PC-3 (cell line): ENCODE results near the gene MOG. TPM values are rescaled to one million over a fixed set of nuclear protein-coding genes. Genes with fewer than 3 reads are reported as not detected.

Experiments used
- ATAC-seq: fragments of 200-7000 bp; cut with Tn5 transposase; 2 replicates; pipeline ENCODE4 v1.9.1; 2020; ENCODE audit warnings: mild to moderate bottlenecking, moderate library complexity
- BruUV-seq: library from RNA; stranded (reverse); fragments of 400-500 nt; replicated peaks from 2 replicates; lab custom pipeline; 2021; lab: Mats Ljungman, UMichigan
- CTCF ChIA-PET: fragments of 300-600 bp; sonication (Branson Sonifier 250); formaldehyde crosslinking; loops from one replicate; lab custom pipeline; 2022; ENCODE audit warnings: antibody characterized with exemption; lab: Charles Lee
- POLR2A ChIA-PET: fragments of 300-600 bp; sonication (Branson Sonifier 250); formaldehyde crosslinking; loops from one replicate; lab custom pipeline; 2022; ENCODE audit warnings: antibody characterized with exemption; ENCODE audit not compliant: unreplicated experiment; lab: Charles Lee
- DNase-seq: peaks from one replicate; pipeline ENCODE4 v3.0.0-alpha.2; 2015
- H2AFZ ChIP-seq: fragments of 300-600 bp; sonication (generic); 2 replicates; pipeline ENCODE4 v1.6.0; 2016; ENCODE audit warnings: antibody characterized with exemption, low read length
- H3F3A ChIP-seq: fragments of 300-600 bp; sonication (generic); one replicate; pipeline ENCODE4 v1.6.0; 2017; ENCODE audit warnings: antibody characterized with exemption, low read length, control low read depth, mild to moderate bottlenecking; ENCODE audit not compliant: unreplicated experiment
- H3K27ac ChIP-seq: fragments of 300-600 bp; sonication (generic); 2 replicates; pipeline ENCODE4 v1.5.1; 2016; ENCODE audit warnings: mild to moderate bottlenecking, low read length
- H3K27me3 ChIP-seq: fragments of 300-600 bp; sonication (generic); 2 replicates; pipeline ENCODE4 v1.6.1; 2016; ENCODE audit warnings: low read length, mixed read lengths
- H3K36me3 ChIP-seq: fragments of 300-600 bp; sonication (generic); 2 replicates; pipeline ENCODE4 v1.6.1; 2016; ENCODE audit warnings: low read depth, mixed run types, low read length, mixed read lengths
- H3K4me1 ChIP-seq: fragments of 300-600 bp; sonication (generic); 2 replicates; pipeline ENCODE4 v1.5.1; 2016; ENCODE audit warnings: low read length; ENCODE audit not compliant: insufficient read depth
- H3K4me2 ChIP-seq: fragments of 300-600 bp; sonication (generic); 2 replicates; pipeline ENCODE4 v1.6.0; 2016; ENCODE audit warnings: low read length
- H3K4me3 ChIP-seq: fragments of 300-600 bp; sonication (generic); 2 replicates; pipeline ENCODE4 v1.5.1; 2016; ENCODE audit warnings: mild to moderate bottlenecking, low read length, mixed read lengths
- H3K79me2 ChIP-seq: fragments of 300-600 bp; sonication (generic); 2 replicates; pipeline ENCODE4 v1.6.1; 2017; ENCODE audit warnings: low read length, mixed read lengths
- H3K9ac ChIP-seq: fragments of 300-600 bp; sonication (generic); 2 replicates; pipeline ENCODE4 v1.6.0; 2016; ENCODE audit warnings: mild to moderate bottlenecking, low read length
- H3K9me2 ChIP-seq: fragments of 300-600 bp; sonication (generic); replicated peaks from 2 replicates; pipeline ENCODE4 v1.6.1; 2016; ENCODE audit warnings: mixed run types, low read length, mixed read lengths
- H3K9me3 ChIP-seq: fragments of 300-600 bp; sonication (generic); 2 replicates; pipeline ENCODE4 v1.6.1; 2016; ENCODE audit warnings: low read length, mixed read lengths
- H4K20me1 ChIP-seq: fragments of 300-600 bp; sonication (generic); 2 replicates; pipeline ENCODE4 v1.6.1; 2016; ENCODE audit warnings: low read length, mixed read lengths
- EZH2 ChIP-seq: fragments of 300-600 bp; sonication (generic); IDR thresholded peaks from one replicate; pipeline ENCODE4 v1.6.1; 2017; ENCODE audit warnings: antibody characterized with exemption, mild to moderate bottlenecking, low read length; ENCODE audit not compliant: unreplicated experiment
- EZH2phosphoT487 ChIP-seq: fragments of 300-600 bp; sonication (generic); IDR thresholded peaks from 2 replicates; pipeline ENCODE4 v1.6.1; 2018; ENCODE audit warnings: mild to moderate bottlenecking, antibody characterized with exemption, low read length, borderline replicate concordance
- intact Hi-C: fragments of 100-400 bp; cut with micrococcal nuclease; formaldehyde crosslinking; loops from 2 replicates; pipeline ENCODE4 v1.9.0; 2023
- total RNA-seq: library from RNA; depleted of rRNA; stranded (reverse); fragments of >200 nt; gene quantifications from 2 replicates; pipeline ENCODE4 v1.2.3, GENCODE V29; 2014
- TF ChIP-seq, protein P1 (sequence below): fragments of 300-600 bp; sonication (generic); conservative IDR thresholded peaks from 2 replicates; pipeline ENCODE4 v1.5.1; 2017; ENCODE audit warnings: antibody characterized with exemption, low read depth, mild to moderate bottlenecking, low read length

MOG gene
- total RNA-seq, 1 experiment from 2014 or later: not detected

DNA sequence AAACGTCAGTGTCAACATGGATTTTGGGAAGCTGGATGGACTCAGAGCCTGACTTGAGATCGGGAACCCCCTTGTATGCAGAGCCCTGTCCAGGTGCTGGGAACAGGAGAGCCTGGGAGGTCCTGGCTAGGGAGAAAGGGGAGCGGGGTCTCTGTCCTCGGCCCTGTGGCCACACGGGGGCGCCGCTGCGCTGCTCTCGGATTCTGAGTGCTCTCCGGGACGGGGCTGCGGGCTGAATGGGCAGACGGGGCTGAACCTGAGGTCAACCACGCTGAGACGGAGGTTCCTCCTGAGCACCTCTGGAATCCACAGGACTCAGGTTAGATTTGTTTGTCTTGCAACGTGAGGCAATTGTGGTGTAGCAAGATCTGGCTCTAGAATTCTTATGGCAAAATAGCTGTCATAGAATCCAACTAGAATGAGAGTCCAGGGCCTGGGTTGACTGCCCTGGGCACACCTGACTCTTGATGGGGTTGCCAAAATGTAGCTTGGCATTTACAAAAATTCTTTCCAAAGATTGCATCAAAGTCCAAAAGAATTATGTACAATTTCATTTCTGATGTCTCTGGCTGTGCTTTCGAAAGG lies 45.7 kb downstream of the MOG start:
- no peak for TF ChIP-seq EZH2
- TF ChIP-seq, protein P1, sequence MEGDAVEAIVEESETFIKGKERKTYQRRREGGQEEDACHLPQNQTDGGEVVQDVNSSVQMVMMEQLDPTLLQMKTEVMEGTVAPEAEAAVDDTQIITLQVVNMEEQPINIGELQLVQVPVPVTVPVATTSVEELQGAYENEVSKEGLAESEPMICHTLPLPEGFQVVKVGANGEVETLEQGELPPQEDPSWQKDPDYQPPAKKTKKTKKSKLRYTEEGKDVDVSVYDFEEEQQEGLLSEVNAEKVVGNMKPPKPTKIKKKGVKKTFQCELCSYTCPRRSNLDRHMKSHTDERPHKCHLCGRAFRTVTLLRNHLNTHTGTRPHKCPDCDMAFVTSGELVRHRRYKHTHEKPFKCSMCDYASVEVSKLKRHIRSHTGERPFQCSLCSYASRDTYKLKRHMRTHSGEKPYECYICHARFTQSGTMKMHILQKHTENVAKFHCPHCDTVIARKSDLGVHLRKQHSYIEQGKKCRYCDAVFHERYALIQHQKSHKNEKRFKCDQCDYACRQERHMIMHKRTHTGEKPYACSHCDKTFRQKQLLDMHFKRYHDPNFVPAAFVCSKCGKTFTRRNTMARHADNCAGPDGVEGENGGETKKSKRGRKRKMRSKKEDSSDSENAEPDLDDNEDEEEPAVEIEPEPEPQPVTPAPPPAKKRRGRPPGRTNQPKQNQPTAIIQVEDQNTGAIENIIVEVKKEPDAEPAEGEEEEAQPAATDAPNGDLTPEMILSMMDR: peak; percentile 59
- no peak for TF ChIP-seq EZH2phosphoT487
- Histone ChIP-seq H3K36me3 (no peaks in the 10 kb centered on the region), H3K4me1 (no peaks in the 10 kb centered on the region), H3K9me3 (no peaks in the 10 kb centered on the region), H3K4me3 (no peak overlapping the region), H3K27me3 (peaks cover 8% of the 10 kb centered on the region), H3K9me2 (no peaks in the 10 kb centered on the region), H2AFZ (no peak overlapping the region), H4K20me1 (no peaks in the 10 kb centered on the region), H3K9ac (no peak overlapping the region), H3K4me2 (no peak overlapping the region), H3K27ac (no peak overlapping the region), H3F3A (no peaks in the 10 kb centered on the region), H3K79me2 (no peaks in the 10 kb centered on the region)
- BruUV-seq: no TSS peak
- CTCF ChIA-PET: no interaction called here
- ATAC-seq: peak; percentile 38; the same call in 1 of the 2 replicates
- POLR2A ChIA-PET: no interaction called here
- DNase-seq: peak; percentile 43
- intact Hi-C loops: loop anchor here (10.0 kb wide), 1 partner anchor 332 kb away; no protein-coding TSS in a partner anchor

DNA sequence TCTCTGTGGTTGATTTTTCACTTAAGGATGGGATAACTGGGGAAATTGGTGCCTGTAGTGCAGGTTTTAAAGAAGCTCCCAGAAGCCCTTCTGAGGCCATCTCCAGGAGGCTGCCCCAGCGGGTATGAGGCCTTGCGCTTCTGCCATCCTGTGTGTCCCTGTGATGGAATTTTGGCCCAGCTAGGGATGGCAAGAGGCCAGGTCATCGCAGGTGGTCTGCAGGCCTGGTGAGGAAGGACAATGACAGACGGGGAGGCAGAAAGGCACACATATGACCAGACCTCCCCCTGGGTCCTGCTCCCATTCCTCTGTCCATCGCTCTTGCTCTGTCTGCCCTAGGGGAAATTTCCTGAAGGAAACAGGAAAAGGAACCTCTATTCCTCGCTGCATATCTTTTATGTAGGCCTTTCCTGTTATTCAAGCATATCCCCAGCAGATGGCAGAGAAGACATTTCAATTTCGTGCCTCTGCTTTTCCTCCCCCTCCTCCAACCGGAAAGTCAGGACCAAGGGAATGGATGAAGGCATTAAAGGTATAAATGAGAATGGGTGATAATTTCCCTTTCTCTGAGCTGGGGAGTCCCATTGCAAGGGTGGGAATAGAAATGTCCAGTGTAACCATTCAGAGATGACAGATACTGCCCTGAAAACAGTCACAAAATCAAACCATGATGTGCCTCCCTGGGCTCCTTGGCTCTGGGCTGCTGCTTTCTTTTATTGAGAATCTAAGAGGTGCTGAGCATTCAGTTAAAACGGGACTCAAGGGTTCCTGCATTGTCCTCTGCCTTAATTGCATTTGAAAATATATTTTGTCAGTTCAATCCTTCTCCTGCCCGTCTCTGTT lies 48.7 kb downstream of the MOG start:
- no peak for TF ChIP-seq EZH2phosphoT487
- TF ChIP-seq, protein P1: peak; percentile 78
- TF ChIP-seq EZH2: no peak
- H3K4me1 ChIP-seq: no peaks in the 10 kb centered on the region
- no peak overlapping the region for H3K27ac ChIP-seq
- POLR2A ChIA-PET: no interaction called here
- BruUV-seq: no TSS peak
- H3K9me2 ChIP-seq: no peaks in the 10 kb centered on the region
- H3K79me2 ChIP-seq: no peaks in the 10 kb centered on the region
- no peaks in the 10 kb centered on the region for H4K20me1 ChIP-seq
- no peak overlapping the region for H2AFZ ChIP-seq
- CTCF ChIA-PET: interaction anchor here (0.6 kb wide), 1 partner anchor 398 kb away, joined by 3 read pairs; no protein-coding TSS in a partner anchor
- H3K36me3 ChIP-seq: no peaks in the 10 kb centered on the region
- no peak overlapping the region for H3K4me2 ChIP-seq
- peak; percentile 78 for DNase-seq
- H3K9me3 ChIP-seq: no peaks in the 10 kb centered on the region
- intact Hi-C loops: loop anchor here (1.0 to 10.0 kb wide), 4 partner anchors 48 to 467 kb away; no protein-coding TSS in a partner anchor
- peaks cover 24% of the 10 kb centered on the region for H3K27me3 ChIP-seq
- H3K9ac ChIP-seq: no peak overlapping the region
- H3F3A ChIP-seq: no peaks in the 10 kb centered on the region
- H3K4me3 ChIP-seq: no peak overlapping the region
- ATAC-seq: peak; percentile 73
